IMR-90 (cell line): ENCODE results near the gene IMP3. TPM values are rescaled to one million over a fixed set of nuclear protein-coding genes. Genes with fewer than 3 reads are reported as not detected.

Experiments used
- ATAC-seq: fragments of 200-7000 bp; cut with Tn5 transposase; 2 replicates; pipeline ENCODE4 v1.9.1; 2020; ENCODE audit warnings: low read depth, mild to moderate bottlenecking, moderate library complexity
- BruUV-seq: library from RNA; stranded (reverse); fragments of 400-500 nt; replicated peaks from 2 replicates; lab custom pipeline; 2021; lab: Mats Ljungman, UMichigan
- CTCF ChIA-PET: fragments of 300-600 bp; formaldehyde crosslinking; extraction: SDS; loops from one replicate; lab custom pipeline; 2021; ENCODE audit warnings: antibody characterized with exemption; lab: Yijun Ruan, JAX
- POLR2A ChIA-PET: fragments of 300-600 bp; sonication (Branson Sonifier 250); formaldehyde crosslinking; loops from one replicate; lab custom pipeline; 2022; ENCODE audit warnings: antibody characterized with exemption; ENCODE audit not compliant: unreplicated experiment; lab: Charles Lee
- DNase-seq: peaks from one replicate; pipeline ENCODE4 v3.0.0; 2013
- H2AFZ ChIP-seq: replicated peaks from 2 replicates; pipeline ENCODE3; 2013; ENCODE audit warnings: low read length, mild to moderate bottlenecking; ENCODE audit not compliant: poor library complexity
- H2AK5ac ChIP-seq: 2 replicates; pipeline ENCODE4 v1.6.1; 2013; ENCODE audit warnings: low read depth, low read length, inconsistent platforms
- H2AK9ac ChIP-seq: replicated peaks from 2 replicates; pipeline ENCODE3; 2013; ENCODE audit warnings: mild to moderate bottlenecking, low read depth, low read length, moderate library complexity; ENCODE audit not compliant: poor library complexity
- H2BK120ac ChIP-seq: 2 replicates; pipeline ENCODE4 v1.6.1; 2013; ENCODE audit warnings: low read depth, low read length, inconsistent platforms
- H2BK15ac ChIP-seq: 3 replicates; pipeline ENCODE4 v1.6.1; 2013; ENCODE audit warnings: low read depth, low read length, inconsistent platforms
- H2BK20ac ChIP-seq: 2 replicates; pipeline ENCODE4 v1.6.1; 2013; ENCODE audit warnings: low read depth, mild to moderate bottlenecking, inconsistent platforms, low read length, moderate library complexity
- H2BK5ac ChIP-seq: 2 replicates; pipeline ENCODE4 v1.6.1; 2013; ENCODE audit warnings: mild to moderate bottlenecking, low read depth, low read length, inconsistent platforms; ENCODE audit not compliant: poor library complexity, severe bottlenecking
- H3K14ac ChIP-seq: replicated peaks from 2 replicates; pipeline ENCODE4 v1.6.1; 2013; ENCODE audit warnings: low read depth, low read length, inconsistent platforms
- H3K18ac ChIP-seq: 2 replicates; pipeline ENCODE4 v1.6.1; 2013; ENCODE audit warnings: low read depth, low read length, control low read depth
- H3K23ac ChIP-seq: 2 replicates; pipeline ENCODE4 v1.6.1; 2013; ENCODE audit warnings: low read depth, low read length, inconsistent platforms
- H3K27ac ChIP-seq: 2 replicates; pipeline ENCODE4 v1.5.1; 2013; ENCODE audit warnings: mild to moderate bottlenecking, control low read depth, low read length; ENCODE audit not compliant: insufficient read depth
- H3K27me3 ChIP-seq: 2 replicates; pipeline ENCODE4 v1.6.1; 2013; ENCODE audit warnings: low read length; ENCODE audit not compliant: control insufficient read depth, insufficient read depth
- H3K36me3 ChIP-seq: 2 replicates; pipeline ENCODE4 v1.6.1; 2013; ENCODE audit warnings: low read length, mixed read lengths; ENCODE audit not compliant: control insufficient read depth, insufficient read depth
- H3K4ac ChIP-seq: 2 replicates; pipeline ENCODE4 v1.6.1; 2013; ENCODE audit warnings: low read depth, low read length, inconsistent platforms
- H3K4me1 ChIP-seq: 2 replicates; pipeline ENCODE4 v1.6.1; 2013; ENCODE audit warnings: low read length, mixed read lengths; ENCODE audit not compliant: control insufficient read depth, insufficient read depth
- H3K4me2 ChIP-seq: 2 replicates; pipeline ENCODE4 v1.6.1; 2013; ENCODE audit warnings: low read depth, mild to moderate bottlenecking, control low read depth, low read length, moderate library complexity
- H3K4me3 ChIP-seq: 2 replicates; pipeline ENCODE4 v1.5.1; 2013; ENCODE audit warnings: low read depth, mild to moderate bottlenecking, control low read depth, low read length, moderate library complexity; ENCODE audit not compliant: insufficient read depth
- H3K56ac ChIP-seq: 2 replicates; pipeline ENCODE4 v1.6.1; 2013; ENCODE audit warnings: low read length, inconsistent platforms; ENCODE audit not compliant: insufficient read depth; ENCODE audit errors: extremely low read depth
- H3K79me1 ChIP-seq, 2 experiments: 2 replicates each; pipeline ENCODE4 v1.6.1; 2013; ENCODE audit warnings: low read length in 2 of 2, inconsistent platforms in 1 of 2, low read depth in 1 of 2
- H3K9ac ChIP-seq: 2 replicates; pipeline ENCODE4 v1.6.1; 2013; ENCODE audit warnings: low read depth, low read length, control low read depth
- H3K9me1 ChIP-seq: 2 replicates; pipeline ENCODE4 v1.6.1; 2013; ENCODE audit warnings: low read length, inconsistent platforms; ENCODE audit not compliant: insufficient read depth
- H3K9me3 ChIP-seq: 2 replicates; pipeline ENCODE4 v1.6.1; 2013; ENCODE audit warnings: low read length; ENCODE audit not compliant: control insufficient read depth, insufficient read depth
- H4K20me1 ChIP-seq: 2 replicates; pipeline ENCODE4 v1.6.1; 2013; ENCODE audit warnings: low read length, inconsistent platforms; ENCODE audit not compliant: insufficient read depth
- H4K5ac ChIP-seq: 2 replicates; pipeline ENCODE4 v1.6.1; 2013; ENCODE audit warnings: mild to moderate bottlenecking, low read depth, low read length, control low read depth
- H4K8ac ChIP-seq, 2 experiments: 2 replicates each; pipeline ENCODE4 v1.6.1; 2013; ENCODE audit warnings: low read depth in 2 of 2, low read length in 2 of 2, control low read depth in 1 of 2, inconsistent platforms in 1 of 2
- H4K91ac ChIP-seq: 2 replicates; pipeline ENCODE4 v1.6.1; 2013; ENCODE audit warnings: low read depth, low read length, inconsistent platforms; ENCODE audit not compliant: insufficient read depth
- BHLHE40 ChIP-seq: fragments of 150-350 bp; IDR thresholded peaks from 2 replicates; pipeline ENCODE4 v1.6.1; 2016; ENCODE audit warnings: mild to moderate bottlenecking, low read depth, low read length
- CEBPB ChIP-seq: IDR thresholded peaks from 2 replicates; pipeline ENCODE4 v1.6.1; 2012; ENCODE audit warnings: low read depth, low read length, improper control_type of control experiment
- CHD1 ChIP-seq: IDR thresholded peaks from 2 replicates; pipeline ENCODE4 v1.6.1; 2012; ENCODE audit warnings: low read depth, low read length, improper control_type of control experiment
- NFE2L2 ChIP-seq: fragments of 150-350 bp; IDR thresholded peaks from 2 replicates; pipeline ENCODE4 v1.6.1; 2016; ENCODE audit warnings: low read depth, mild to moderate bottlenecking, low read length
- POLR2A ChIP-seq: IDR thresholded peaks from 2 replicates; pipeline ENCODE4 v1.6.1; 2012; ENCODE audit warnings: mild to moderate bottlenecking, low read depth, low read length
- SMC3 ChIP-seq: fragments of 150-350 bp; IDR thresholded peaks from 2 replicates; pipeline ENCODE4 v1.6.1; 2016; ENCODE audit warnings: low read depth, mild to moderate bottlenecking, antibody characterized with exemption, low read length, moderate library complexity
- WGBS, 2 experiments: methylation state at CpG; one replicate each; pipeline versions ENCODE4 v1.1.5 to v1.1.7; 2013; ENCODE audit warnings: missing lambda C conversion rate in 2 of 2; ENCODE audit not compliant: insufficient read length in 1 of 2; ENCODE audit errors: extremely low coverage in 2 of 2; 5-methylcytosine and 5-hydroxymethylcytosine counted together
- dilution Hi-C: fragments of 300-500 bp; cut with HindIII; formaldehyde crosslinking; loops from one replicate; pipeline ENCODE4 v1.14.3; 2018; ENCODE audit warnings: low sequenced_read_pairs; ENCODE audit not compliant: unreplicated experiment
- in situ Hi-C: fragments of 300-500 bp; cut with MboI; formaldehyde crosslinking; loops from 3 replicates; pipeline ENCODE4 v1.14.3; 2019; ENCODE audit warnings: low sequenced_read_pairs, inconsistent platforms, mixed read lengths
- intact Hi-C: fragments of 100-400 bp; cut with micrococcal nuclease; formaldehyde crosslinking; loops from 2 replicates; pipeline ENCODE4 v1.10.0; 2022
- polyA plus RNA-seq, 3 experiments: library from polyadenylated mRNA; depleted of rRNA; stranded (reverse); fragments of >200 nt; gene quantifications; 2 replicates each; pipeline ENCODE4 v1.2.3, GENCODE V29; 2012; ENCODE audit warnings: low replicate concordance in 1 of 3
- total RNA-seq: library from RNA; depleted of rRNA; stranded (reverse); fragments of >200 nt; gene quantifications from 2 replicates; pipeline ENCODE4 v1.2.3, GENCODE V29; 2012
- TF ChIP-seq, protein P1 (sequence below): fragments of 150-350 bp; IDR thresholded peaks from 2 replicates; pipeline ENCODE4 v1.6.1; 2017; ENCODE audit warnings: mild to moderate bottlenecking, antibody characterized with exemption, low read length, low read depth
- TF ChIP-seq, protein P2 (sequence below): fragments of 150-350 bp; IDR thresholded peaks from 2 replicates; pipeline ENCODE4 v1.6.1; 2016; ENCODE audit warnings: low read depth, mild to moderate bottlenecking, low read length, moderate library complexity, borderline replicate concordance

Gene IMP3
- total and polyA plus RNA-seq, 2 of the 4 experiments (the other 2 are of a cell fraction) = 42.1 to 59.3 TPM

DNA sequence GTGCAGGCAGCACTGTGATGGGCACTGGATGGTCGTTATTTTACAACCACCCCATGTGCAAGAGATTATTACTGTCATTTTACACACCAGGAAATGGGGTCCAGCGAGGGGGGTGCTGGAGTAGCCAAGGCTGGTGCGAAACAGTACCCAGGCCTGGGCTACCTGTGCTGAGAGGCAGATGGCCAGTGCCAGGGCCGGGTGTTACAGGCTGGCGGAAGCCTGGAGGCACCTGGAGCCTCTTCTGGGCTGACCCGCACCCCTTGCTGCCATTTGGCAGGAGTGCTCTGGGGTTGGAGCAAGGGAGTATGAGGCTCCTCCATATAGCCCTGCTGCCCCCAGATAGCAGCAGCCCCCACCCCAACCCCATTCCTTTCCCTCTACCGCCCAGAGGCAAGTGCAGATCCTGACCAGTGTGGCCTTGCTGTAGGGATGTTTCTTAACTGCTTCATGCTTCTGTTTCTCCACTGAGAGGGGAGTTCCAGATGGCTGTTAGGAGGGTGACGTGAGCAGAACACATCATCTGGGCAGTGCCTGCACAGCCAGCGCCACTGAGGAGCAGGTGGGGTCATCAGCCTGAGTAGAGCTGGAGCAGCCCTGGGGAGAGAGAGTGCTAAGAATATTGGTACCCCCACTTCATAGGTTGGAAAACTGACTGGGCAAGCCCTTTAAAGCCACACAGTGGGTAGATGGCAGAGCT, 22.9 kb upstream of the IMP3 start (continued):
- TF ChIP-seq, protein P1, sequence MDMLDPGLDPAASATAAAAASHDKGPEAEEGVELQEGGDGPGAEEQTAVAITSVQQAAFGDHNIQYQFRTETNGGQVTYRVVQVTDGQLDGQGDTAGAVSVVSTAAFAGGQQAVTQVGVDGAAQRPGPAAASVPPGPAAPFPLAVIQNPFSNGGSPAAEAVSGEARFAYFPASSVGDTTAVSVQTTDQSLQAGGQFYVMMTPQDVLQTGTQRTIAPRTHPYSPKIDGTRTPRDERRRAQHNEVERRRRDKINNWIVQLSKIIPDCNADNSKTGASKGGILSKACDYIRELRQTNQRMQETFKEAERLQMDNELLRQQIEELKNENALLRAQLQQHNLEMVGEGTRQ = no peak
- no peak for TF ChIP-seq POLR2A

DNA sequence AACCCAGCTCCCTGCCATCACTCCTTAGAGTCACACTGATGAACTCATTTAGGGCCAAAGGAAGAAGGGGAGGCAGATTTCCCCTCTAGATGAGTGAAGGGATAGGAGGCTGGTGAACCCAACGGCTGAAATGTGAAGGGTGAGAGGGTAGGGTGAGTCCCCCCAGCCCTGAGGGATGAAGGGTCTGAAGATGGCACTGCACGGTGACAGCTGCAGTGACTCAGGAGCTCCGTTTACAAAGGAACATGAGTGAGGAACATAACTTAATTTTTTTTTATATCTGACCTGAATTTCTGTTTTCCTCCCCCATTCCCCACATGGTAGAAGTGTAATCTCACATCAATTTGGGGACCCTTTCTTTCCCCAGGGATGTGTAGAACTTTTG, 21.7 kb upstream of the IMP3 start:
- Histone ChIP-seq H3K4me1 (peaks cover 24% of the 10 kb centered on the region), H4K20me1 (peaks cover 25% of the 10 kb centered on the region), H3K4me2 (peak overlapping the region; percentile 27), H2BK120ac (peak overlapping the region; percentile 94), H3K14ac (peak overlapping the region; percentile 97), H3K27me3 (no peaks in the 10 kb centered on the region), H4K8ac (peak overlapping the region; percentile 88 to 89), H2AK9ac (peak overlapping the region; percentile 97), H2BK5ac (peak overlapping the region; percentile 95), H3K9me1 (peaks cover 31% of the 10 kb centered on the region), H4K91ac (peak overlapping the region; percentile 97), H2BK15ac (peak overlapping the region; percentile 92; the same call in 2 of the 3 replicates), H4K5ac (peak overlapping the region; percentile 89), H3K27ac (peak overlapping the region; percentile 86), H3K4ac (peak overlapping the region; percentile 98), H2AK5ac (peak overlapping the region; percentile 96), H3K9ac (peak overlapping the region; percentile 44), H3K18ac (peak overlapping the region; percentile 68), H3K56ac (peak overlapping the region; percentile 71), H3K4me3 (no peak overlapping the region), H2BK20ac (peak overlapping the region; percentile 83), H3K9me3 (no peaks in the 10 kb centered on the region), H3K36me3 (peaks cover 35% of the 10 kb centered on the region), H3K79me1 (peaks cover 18 to 91% of the 10 kb centered on the region in 2 experiments), H3K23ac (peak overlapping the region; percentile 94), H2AFZ (peak overlapping the region; percentile 37)
- ATAC-seq = no peak
- CTCF ChIA-PET = interaction anchor here (1.0 kb wide), 1 partner anchor 205 kb away, joined by 3 read pairs; no protein-coding TSS in a partner anchor
- no TSS peak for BruUV-seq
- dilution Hi-C loops (no loop called here), intact Hi-C loops (loop anchor here (1.0 to 2.0 kb wide), 2 partner anchors 13 to 23 kb away; no protein-coding TSS in a partner anchor), in situ Hi-C loops (loop anchor here (10.0 kb wide), 1 partner anchor 63 kb away; a partner anchor contains a TSS)
- no CpG with 5 or more reads among the region's 3 CpGs for WGBS, 2 experiments
- no peak for DNase-seq
- POLR2A ChIA-PET = interaction anchor here (0.6 to 1.0 kb wide), 3 partner anchors 11 to 14 kb away, joined by 3 read pairs; partner anchors contain the start of gene SNX33
- TF ChIP-seq CEBPB (no peak), CHD1 (no peak), BHLHE40 (no peak), NFE2L2 (no peak), SMC3 (no peak)
- TF ChIP-seq, protein P2, sequence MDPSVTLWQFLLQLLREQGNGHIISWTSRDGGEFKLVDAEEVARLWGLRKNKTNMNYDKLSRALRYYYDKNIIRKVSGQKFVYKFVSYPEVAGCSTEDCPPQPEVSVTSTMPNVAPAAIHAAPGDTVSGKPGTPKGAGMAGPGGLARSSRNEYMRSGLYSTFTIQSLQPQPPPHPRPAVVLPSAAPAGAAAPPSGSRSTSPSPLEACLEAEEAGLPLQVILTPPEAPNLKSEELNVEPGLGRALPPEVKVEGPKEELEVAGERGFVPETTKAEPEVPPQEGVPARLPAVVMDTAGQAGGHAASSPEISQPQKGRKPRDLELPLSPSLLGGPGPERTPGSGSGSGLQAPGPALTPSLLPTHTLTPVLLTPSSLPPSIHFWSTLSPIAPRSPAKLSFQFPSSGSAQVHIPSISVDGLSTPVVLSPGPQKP = no peak
